Measurements from ENCODE around the gene NXPE2.
"Not testable (repeated sequence)": the region's sequence is repeated elsewhere in the genome, so short reads cannot be mapped to it uniquely, and the experiment has no call there.

NXPE2 gene

GRCh38 chr11:114678125-114679036 is at the start of gene NXPE2:
NXPE2 (plus strand) TSS chr11:114678527; CDS start chr11:114678576, 49 bp downstream.
- TF ChIP-seq, protein P1, sequence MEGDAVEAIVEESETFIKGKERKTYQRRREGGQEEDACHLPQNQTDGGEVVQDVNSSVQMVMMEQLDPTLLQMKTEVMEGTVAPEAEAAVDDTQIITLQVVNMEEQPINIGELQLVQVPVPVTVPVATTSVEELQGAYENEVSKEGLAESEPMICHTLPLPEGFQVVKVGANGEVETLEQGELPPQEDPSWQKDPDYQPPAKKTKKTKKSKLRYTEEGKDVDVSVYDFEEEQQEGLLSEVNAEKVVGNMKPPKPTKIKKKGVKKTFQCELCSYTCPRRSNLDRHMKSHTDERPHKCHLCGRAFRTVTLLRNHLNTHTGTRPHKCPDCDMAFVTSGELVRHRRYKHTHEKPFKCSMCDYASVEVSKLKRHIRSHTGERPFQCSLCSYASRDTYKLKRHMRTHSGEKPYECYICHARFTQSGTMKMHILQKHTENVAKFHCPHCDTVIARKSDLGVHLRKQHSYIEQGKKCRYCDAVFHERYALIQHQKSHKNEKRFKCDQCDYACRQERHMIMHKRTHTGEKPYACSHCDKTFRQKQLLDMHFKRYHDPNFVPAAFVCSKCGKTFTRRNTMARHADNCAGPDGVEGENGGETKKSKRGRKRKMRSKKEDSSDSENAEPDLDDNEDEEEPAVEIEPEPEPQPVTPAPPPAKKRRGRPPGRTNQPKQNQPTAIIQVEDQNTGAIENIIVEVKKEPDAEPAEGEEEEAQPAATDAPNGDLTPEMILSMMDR (IDR thresholded peaks at IDR 0.05; ENCODE audit: low read depth, low read length, missing control alignments), result no peak
- DNase-seq (ENCODE audit: extremely low read depth, low read depth), result no peak
- no peak within 1 kb of the TSS for H3K4me3 ChIP-seq (replicated peaks; ENCODE audit: low read depth, low read length)

- H3K4me3 ChIP-seq (replicated peaks; ENCODE audit: low read depth, low read length); DNase-seq (ENCODE audit: extremely low read depth, low read depth): not testable (repeated sequence)
Observed at GRCh38 chr11:114631445-114631965, 46.8 kb upstream of the NXPE2 start.

- not testable (repeated sequence) for DNase-seq (ENCODE audit: extremely low read depth, low read depth); H3K4me3 ChIP-seq (replicated peaks; ENCODE audit: low read depth, low read length)
Observed at GRCh38 chr11:114639440-114639839, 38.9 kb upstream of the NXPE2 start.

DNA sequence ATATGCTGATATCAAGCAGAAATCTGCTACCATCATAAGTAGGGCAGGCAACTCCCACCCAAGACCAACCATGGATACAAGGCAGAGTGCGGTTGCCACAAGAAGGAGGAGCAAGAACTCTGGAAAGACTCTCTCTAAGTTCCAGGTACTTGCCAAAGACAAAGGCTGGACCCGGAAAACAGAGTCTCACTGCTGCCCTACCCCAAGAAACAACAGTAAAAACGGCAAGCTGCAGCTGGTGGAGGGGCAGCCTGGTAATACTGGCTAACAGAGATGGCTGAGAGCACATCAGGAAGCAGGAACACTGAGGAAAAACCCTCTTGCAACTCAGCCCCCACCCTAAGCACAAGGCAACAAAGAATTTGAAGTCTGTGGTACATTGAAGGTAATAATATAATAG is 27.7 kb upstream of the NXPE2 start:
- no peak for DNase-seq (ENCODE audit: extremely low read depth, low read depth)
- TF ChIP-seq, protein P1 (IDR thresholded peaks at IDR 0.05; ENCODE audit: low read depth, low read length, missing control alignments), result no peak
- no peak overlapping the region for H3K4me3 ChIP-seq (replicated peaks; ENCODE audit: low read depth, low read length)

- no peak for DNase-seq (ENCODE audit: extremely low read depth, low read depth)
- no peak overlapping the region for H3K4me3 ChIP-seq (replicated peaks; ENCODE audit: low read depth, low read length)
- TF ChIP-seq, protein P1 (IDR thresholded peaks at IDR 0.05; ENCODE audit: low read depth, low read length, missing control alignments), result no peak
Observed at GRCh38 chr11:114651145-114651718, 27.1 kb upstream of the NXPE2 start.

GRCh38 chr11:114653148-114653547 is 25.2 kb upstream of the NXPE2 start:
- no peak for DNase-seq (ENCODE audit: extremely low read depth, low read depth)

GRCh38 chr11:114664641-114665040 is 13.7 kb upstream of the NXPE2 start:
- H3K4me3 ChIP-seq (replicated peaks; ENCODE audit: low read depth, low read length), result no peak overlapping the region
- no peak for DNase-seq (ENCODE audit: extremely low read depth, low read depth)
- TF ChIP-seq, protein P1 (IDR thresholded peaks at IDR 0.05; ENCODE audit: low read depth, low read length, missing control alignments), result no peak

More at GRCh38 chr11:114653148-114653547, 25.2 kb upstream of the NXPE2 start:
- H3K4me3 ChIP-seq (replicated peaks; ENCODE audit: low read depth, low read length), result no peak overlapping the region
- TF ChIP-seq, protein P1 (IDR thresholded peaks at IDR 0.05; ENCODE audit: low read depth, low read length, missing control alignments), result no peak
